A673 (cell line): Measurements from ENCODE around the gene CAMK2A.

Source experiments
- EZH2 ChIP-seq: fragments of 200-600 bp; sonication (generic); IDR thresholded peaks from 2 replicates; pipeline ENCODE4 v1.6.1; 2017; ENCODE audit warnings: borderline replicate concordance, low read depth, mild to moderate bottlenecking, mixed read lengths, antibody characterized with exemption, low read length; ENCODE audit not compliant: poor library complexity, severe bottlenecking
- TF ChIP-seq, protein P1 (sequence below): fragments of 300-800, 200-600 bp; sonication (generic); conservative IDR thresholded peaks from 2 replicates; pipeline ENCODE4 v1.5.1; 2017; ENCODE audit warnings: low read depth, mild to moderate bottlenecking, antibody characterized with exemption, low read length, moderate library complexity, mixed read lengths

DNA sequence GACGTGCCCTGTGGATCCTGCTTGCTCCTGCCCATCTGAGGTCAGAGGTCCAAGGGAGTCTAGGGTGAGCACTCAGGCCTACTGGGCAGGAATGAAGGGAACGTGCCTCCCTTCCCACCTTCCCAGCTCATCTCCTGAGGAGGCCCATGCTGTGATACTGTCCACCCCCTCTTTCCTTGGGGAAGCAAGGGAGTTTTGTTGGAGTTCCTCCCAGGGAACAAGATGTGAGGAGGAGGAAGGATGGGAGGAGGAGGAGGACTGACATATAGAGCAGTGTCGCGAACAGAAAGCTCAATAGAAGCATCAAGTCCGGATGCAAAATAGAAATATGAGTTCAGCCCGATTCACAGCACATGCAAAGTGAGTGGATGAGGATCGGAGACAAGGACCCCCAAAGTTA lies 58.7 kb downstream of the CAMK2A start:
- TF ChIP-seq, protein P1, sequence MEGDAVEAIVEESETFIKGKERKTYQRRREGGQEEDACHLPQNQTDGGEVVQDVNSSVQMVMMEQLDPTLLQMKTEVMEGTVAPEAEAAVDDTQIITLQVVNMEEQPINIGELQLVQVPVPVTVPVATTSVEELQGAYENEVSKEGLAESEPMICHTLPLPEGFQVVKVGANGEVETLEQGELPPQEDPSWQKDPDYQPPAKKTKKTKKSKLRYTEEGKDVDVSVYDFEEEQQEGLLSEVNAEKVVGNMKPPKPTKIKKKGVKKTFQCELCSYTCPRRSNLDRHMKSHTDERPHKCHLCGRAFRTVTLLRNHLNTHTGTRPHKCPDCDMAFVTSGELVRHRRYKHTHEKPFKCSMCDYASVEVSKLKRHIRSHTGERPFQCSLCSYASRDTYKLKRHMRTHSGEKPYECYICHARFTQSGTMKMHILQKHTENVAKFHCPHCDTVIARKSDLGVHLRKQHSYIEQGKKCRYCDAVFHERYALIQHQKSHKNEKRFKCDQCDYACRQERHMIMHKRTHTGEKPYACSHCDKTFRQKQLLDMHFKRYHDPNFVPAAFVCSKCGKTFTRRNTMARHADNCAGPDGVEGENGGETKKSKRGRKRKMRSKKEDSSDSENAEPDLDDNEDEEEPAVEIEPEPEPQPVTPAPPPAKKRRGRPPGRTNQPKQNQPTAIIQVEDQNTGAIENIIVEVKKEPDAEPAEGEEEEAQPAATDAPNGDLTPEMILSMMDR: no peak
- no peak for TF ChIP-seq EZH2
